ENCODE results near the gene TSKS.

Gene TSKS

DNA sequence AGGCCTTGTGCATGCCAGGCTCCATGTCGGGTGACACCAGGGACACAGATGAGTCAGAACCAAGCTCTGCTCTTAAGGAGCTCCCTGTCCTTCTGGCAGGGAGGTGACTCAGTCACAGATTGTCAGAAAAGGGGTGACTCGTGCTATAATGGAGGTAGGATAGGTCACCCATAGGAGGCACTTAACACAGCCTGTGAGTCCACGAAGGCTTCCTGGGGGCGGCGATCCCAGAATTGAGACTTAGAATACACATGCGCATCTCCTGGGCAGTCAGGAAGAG, 30.4 kb upstream of the TSKS start:
- no peak for DNase-seq

DNA sequence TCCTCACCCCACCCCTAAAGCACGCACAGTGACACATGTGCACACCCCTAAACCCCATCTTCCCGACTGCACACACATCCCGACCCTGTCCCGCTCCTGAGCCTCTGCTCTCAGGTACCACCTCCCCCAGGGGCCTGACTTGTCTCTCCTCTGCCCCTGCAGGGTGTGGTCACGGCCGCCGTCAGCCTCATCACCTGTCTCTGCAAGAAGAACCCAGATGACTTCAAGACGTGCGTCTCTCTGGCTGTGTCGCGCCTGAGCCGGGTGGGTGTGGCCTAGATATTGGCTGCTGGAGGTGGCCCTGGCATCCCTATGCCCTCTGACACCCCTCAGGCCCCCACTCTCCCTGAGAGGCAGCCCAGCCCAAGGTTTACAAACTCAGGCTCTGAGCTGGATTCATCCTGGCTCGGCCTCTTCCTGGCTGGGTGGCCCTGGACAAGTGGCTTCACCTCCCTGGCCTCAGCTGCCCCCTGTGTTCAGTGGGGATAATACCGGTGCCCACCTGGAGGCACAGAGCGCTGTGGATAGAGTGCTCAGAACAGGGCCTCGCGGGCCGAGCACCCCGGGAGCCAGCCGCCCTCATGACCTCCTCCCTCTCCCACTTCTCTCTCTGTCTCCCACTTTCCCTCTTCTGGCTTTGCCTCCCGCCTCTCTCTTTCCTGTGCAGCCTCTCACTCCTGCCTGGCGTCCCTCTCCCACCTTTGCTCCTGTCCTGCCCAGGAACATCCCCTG, 29.9 kb upstream of the TSKS start:
- DNase-seq, result no peak

DNA sequence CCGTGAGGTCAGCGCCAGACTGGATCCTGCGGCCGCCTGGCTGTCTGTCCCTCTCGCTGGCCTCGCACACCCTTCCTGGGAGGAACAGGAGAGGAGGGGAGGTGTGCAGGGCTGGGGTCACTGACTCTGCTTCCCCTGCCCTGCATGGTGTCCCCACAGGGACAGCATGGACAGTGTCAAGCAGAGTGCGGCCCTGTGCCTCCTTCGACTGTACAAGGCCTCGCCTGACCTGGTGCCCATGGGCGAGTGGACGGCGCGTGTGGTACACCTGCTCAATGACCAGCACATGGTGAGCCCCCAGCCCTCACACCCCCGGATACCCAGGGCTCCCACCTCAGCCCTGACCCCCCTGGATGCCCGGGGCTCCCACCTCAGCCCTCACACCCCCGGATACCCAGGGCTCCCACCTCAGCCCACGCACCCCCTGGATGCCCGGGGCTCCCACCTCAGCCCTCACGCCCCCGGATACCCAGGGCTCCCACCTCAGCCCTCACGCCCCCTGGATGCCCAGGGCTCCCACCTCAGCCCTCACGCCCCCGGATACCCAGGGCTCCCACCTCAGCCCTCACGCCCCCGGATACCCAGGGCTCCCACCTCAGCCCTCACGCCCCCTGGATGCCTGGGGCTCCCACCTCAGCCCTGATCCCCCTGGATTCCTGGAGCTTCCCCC, 28.8 kb upstream of the TSKS start:
- DNase-seq, result no peak

DNA sequence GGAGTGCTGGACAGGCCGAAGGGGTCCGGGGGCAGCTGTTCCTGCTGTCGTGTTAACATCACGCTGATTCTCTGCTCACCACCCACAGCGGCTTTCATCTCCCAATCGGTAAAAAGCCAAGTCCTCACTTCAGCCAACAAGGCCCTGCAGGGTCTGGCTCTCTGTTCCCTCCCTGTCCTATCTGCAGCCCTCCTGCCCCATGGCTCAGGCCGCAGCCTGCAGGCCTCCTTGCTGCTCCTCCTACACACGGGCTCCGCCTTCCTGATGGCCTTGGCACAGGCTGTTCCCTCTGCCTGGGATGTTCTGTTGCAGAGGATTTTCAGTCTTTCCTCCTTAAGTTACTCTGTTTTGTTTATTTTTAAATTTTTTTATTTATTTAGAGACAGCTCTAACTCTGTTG, 27.8 kb upstream of the TSKS start:
- DNase-seq, result peak; percentile 47

DNA sequence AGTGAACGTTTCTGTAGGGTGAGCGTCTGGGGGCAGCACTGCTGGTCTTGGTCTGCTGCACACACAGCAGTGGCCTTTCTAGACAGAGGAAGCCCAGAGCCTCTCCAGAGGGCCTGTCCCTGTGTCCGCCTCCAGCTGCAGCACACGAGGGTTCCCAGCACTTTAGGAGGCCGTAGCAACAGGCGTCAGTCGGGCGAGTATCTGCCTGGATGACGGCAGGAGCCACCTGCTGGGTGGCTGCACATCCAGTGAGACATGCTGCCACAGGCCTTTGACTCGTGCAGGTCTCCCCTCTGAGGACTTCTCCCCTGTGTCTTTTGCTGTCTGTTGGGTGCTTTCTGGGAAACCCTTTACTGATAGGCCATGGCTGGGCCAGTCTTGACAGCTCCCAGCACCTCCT, 25.8 kb upstream of the TSKS start:
- no peak for DNase-seq

DNA sequence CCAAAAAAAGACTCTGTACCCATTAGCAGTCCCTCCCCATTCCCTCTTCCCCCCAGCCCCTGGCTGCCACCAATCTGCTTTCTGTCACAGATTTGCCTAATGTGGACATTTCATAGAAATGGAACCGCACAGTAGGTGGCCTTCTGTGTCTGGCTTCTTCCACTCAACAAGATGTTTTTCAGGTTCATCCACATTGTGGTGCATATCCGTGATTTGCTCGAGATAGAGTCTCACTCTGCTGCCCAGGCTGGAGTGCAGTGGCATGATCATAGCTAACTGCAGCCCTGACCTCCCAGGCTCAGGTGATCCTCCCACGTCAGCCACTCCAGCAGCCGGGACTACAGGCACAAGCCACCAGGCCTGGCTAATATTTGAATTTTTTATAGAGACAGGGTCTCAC, 24.6 kb upstream of the TSKS start:
- no peak for DNase-seq

DNA sequence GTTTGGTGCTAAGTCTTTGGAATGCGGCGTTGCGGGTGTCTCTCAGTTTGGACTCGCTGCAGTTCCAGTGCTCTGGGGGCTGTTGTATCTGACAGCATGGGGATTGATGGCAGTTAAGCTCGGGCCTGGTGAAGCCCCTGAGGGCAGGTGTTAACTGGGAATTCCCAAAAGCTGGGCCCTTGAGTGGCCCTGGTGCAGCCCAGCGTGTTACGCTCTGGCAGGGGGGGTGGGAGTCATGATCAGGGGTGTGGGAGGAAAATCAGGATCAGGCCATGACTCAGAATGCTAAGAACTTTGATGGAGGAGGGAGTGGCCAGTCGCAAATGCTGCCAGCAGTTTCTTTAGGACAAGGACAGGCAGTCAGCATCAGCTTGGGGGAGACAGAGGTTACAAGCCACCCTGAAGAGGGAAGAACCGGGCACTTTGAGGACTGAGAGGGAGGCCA, 23.3 kb upstream of the TSKS start:
- DNase-seq, result no peak

DNA sequence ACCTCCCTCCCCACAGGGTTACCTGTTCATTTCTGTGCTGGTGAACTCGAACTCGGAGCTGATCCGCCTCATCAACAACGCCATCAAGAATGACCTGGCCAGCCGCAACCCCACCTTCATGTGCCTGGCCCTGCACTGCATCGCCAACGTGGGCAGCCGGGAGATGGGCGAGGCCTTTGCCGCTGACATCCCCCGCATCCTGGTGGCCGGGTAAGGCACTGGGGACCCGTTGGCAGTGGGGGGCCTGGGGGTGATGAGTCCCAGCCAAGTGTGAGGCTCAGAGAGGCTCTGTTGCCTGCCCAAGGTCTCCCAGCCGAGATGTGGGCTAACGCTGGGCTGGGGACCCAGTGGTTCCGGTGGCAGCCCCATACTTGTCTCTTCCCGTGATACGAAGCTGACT, 19.4 kb upstream of the TSKS start:
- no peak for DNase-seq

DNA sequence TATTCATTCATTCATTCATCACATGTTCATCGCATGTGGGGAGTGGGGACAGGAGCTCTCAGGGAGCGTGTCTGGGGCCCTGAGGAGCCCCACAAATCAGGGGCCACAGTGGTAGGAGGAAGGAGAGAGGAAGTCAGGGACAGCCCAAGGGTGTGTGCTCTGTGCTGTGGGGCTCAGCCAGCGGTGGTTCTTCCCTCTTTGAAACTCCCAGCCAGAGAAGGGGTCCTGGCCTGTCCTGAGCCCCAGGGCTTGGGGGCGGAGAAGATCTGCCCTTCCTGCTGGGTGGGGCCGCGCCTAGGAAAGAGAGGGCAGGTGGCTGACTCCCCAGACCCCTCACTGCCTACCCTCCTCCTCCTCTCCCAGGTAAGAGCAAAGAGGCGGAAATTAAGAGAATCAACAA, 18.3 kb upstream of the TSKS start:
- DNase-seq, result no peak

DNA sequence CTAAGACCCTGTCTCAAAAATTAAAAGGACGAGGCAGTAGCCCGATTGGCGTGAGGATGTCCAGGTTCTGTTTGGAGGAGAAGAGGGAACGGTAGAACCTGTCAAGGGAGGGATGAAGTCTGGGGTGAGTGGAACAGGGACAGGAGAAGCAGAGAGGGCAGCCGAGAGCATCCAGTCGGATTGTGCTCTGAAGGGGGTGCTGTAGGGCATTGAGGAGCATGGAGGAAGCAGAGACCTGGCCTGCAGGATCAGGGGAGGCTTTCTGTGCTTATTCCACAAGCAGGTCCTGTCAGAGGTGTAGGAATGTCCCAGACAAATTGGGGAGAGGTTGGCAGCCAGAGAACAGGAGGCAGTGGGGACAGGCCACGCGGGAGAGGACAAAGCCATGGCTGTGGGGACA, 17.8 kb upstream of the TSKS start:
- no peak for DNase-seq

DNA sequence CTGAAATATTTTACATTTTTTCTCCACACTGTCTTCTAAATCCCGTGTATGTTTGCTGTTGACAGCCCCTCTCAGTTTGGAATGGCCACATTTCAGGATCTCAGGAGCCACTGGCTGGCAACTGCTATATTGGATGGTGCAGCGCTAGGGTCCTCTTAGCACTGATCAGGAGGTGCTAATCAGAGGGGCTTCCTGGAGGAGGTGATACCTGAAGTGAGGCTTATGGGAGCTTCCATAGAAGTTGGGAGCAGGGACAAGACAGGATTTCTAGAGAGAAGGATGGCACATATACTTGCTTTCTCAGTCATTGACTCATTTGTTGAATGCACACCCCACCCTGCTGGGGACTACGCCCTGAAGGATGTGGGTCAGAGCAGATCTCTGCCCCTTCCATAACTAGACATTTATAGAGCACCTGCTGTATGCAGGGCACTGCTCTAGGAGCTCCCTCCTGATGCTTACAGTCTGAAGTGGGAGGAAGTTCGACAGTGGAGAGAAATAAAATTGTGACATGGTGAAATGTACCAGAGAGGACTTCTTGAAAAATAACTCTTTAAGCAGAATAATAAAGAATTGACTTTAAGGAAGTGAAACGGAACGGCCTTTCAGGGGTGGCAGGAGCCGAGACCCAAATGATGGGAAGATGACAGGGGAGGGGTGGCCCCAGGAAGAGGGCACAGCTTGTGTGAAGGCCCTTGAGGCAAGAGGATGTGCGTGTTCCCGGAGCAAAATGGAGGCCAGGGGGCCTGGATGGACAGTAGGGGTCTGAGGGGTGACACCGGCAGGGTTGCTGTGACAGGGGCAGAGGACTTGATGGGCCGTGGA, 16.8 kb upstream of the TSKS start:
- DNase-seq, result no peak

DNA sequence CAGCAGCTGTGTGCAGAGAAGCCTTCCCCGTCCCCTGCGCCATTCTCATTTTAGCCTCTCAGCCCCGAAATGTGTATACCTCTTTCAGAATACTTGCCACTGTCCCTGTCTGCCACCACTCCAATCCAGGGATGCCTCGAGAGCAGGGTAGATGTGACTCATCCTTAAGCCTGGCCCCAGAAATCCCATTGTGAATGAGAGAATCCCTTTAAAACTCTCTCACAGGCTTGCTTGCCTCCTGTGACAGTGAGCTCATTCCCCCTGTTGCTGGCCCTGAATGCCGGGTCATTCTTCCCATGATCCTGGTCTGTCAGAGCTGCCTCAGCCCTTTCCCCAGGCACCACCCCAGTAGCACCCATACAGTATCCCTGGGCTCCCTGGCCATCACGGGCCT, 13.3 kb upstream of the TSKS start:
- DNase-seq, result no peak

DNA sequence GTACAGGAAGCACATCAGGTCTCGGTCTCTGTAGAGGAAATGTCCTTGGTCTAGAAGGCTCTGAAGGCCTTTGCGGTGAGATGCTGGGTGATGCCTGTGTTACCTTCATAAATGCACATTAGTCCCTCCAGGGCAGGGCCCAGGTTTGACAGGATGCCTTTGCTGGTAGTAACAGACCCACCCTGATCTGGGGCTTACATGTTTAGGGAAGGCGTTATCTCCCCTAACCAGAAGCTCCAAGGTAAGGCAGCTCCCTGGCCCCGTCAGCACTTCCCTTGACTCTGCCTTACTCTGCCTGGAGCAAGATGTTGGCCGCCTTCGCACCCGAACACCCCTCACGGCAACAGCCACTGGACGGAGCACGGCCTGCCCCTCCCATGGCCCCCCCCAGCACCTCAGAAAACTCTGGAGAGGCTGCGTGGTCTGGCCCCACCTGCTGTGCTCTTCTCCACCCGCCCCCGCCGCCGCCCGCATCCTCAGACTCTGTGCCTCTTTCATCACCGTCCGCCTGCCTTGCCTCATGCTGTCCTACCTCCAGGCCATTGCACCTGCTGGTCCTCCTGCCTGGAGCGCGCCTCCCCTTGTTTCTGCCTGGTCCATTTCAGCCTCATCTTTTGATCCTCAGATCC, 12.8 kb upstream of the TSKS start:
- DNase-seq, result no peak

DNA sequence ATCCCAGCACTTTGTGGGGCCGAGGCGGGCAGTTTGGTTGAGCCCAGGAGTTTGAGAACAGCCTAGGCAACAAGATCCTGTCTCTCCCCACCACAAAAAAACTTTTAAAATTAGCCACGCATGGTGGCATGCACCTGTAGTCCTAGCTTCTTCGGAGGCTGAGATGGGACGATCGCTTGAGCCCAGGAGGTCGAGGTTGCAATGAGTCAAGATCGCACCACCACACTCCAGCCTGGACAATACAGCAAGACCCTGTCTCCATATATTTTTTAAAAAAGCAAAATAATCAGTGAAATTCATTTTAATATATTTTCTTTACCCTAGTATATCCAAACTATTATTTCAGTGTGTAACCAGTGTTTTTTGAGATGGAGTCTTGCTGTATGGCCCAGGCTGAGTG, 11.9 kb upstream of the TSKS start:
- DNase-seq, result no peak

DNA sequence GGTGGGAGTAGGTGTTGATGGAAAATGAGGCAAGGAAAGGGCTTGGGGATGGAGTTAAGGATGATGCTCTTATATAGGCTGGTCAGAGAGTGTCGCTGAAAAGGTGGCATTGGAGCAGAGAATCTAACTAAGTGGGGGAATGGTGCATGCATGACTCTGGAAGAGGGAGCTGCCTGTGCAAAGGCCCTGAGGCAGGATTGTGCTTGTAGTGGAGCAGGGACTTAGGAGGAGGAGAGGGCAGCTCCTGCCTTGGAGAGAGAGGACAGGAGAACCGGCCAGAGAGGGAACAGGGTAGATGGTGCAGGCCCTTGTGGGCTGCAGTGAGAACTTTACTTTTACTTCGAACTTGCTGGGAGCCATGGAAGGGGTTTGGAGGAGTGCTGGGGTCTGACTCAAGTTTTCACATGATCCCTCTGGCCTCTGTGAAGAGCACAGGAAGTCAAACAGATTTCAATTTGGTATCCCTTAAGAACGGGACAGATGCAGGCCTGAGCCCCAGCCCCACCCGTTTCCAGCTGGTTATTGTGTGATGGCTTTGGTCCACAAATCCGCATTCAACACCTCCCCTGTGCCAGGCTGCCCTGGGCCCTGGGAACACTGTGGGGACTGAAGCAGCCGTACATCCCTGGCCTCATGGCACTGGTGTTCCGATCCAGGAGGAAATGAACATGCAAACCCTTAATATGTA, 10.7 kb upstream of the TSKS start:
- DNase-seq, result no peak

DNA sequence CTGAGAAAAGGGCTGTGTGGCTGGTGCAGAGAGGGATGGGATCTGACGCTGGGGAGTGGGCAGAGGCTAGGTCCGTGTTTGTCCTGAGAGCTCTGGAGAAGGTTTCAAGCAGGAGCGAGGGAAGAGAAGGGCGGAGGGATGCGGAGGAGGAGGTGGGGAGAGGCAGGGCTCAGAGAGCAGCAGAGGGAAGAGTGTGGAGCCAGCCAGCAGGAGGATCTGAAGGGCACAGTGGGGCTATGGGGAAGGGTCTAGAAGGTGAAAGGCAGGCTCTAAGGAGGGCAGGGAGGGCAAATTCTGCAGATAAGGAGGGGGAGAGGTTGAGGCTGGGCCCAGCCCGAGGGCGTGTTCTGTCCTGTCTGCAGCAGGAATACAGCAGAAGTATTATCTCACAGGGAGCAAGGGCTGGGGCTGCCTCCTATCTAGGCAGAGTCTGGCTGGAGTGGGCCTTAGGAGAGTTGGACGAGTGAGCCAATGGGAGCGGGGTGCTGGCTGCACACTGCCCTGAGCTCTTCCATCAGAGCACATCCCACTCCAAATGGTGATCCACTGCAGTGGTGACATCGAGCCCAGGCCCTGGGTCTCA, 9.8 kb upstream of the TSKS start:
- no peak for DNase-seq

DNA sequence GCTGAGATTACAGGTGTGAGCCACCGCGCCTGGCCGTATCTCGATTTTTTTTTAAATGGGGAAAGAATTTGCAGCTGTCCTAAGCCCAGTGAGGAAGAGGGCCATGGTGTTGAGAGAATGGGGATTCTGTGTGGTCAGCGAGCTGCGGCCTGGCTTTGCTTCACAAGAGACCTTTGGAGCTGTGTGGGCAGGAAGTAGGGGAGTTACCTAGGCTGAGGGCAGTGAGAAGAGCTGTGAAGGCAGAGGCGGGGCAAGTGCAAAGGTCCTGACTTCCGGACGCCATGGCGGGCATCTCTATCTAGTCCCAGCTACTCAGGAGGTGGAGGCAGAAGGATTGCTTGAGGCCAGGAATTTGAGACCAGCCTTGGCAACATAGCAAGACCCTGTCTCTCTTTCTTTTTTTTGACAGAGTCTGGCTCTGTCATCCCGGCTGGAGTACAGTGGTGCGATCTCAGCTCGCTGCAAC, 8.6 kb upstream of the TSKS start:
- no peak for DNase-seq

DNA sequence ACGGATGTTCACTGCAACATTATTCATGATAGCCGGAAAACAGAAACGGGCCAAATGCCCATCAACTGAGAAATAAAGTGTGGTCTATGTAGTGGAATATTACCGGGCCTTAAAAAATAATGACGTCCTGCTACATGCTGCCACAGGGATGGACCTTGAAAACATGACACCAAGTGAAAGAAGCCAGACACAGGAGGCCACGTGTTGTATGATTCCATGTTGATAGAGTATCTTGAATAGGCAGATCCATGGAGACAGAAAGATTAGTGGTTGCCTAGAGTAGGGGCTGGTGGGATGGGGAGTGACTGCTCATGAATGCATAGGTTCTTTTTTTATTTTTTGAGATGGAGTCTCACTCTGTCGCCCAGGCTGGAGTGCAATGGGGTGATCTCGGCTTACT, 7.4 kb upstream of the TSKS start:
- DNase-seq, result no peak

DNA sequence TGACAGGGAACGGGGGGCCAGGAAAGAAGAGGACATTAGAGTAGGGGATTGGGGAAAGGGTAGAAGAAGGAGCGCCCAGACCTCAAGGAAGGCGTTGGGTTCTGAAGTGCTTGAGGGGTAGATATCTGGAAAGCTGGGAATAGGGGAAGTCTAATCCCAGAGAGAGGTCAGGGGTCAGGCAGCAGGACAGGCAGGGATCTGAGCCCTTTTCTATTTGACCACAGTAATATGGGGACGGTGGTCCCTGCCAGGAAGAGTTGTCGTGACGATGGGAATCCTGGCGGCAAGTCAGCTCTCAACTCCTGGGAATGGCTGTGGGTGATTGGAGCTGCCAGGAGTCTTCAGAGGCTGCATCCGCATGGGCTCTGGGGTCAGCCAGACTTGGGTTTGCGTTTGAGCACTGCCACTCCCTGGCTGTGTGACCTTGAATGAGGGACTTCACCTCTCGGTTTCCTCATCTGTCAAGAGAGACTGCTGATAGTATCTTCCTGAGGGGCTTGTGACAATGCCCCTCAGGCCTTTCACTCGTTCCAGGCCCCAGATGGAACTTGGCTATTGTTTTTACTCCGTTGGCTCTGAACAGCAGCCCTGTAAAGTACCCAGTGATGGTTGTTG, 5.0 kb upstream of the TSKS start:
- no peak for DNase-seq

DNA sequence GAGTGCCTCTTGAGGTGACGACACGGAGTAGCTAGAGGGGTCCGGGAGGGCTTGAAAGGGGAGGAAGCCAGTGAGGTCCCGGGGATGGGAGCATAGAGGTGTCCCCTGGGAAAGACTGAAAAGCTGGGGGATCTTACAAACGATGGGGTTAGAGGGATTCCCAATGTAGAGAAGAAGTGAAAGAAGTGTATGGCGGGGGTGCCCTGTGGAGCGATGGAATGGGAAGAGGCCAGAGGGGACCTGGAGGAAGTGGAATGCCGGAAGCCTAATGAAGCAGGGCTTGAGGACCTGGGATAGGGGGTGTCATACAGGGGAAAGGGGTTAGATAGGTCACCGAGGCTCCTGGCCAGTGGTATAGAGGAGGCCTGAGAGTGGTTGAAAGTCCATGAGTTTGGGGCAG, 4.3 kb upstream of the TSKS start:
- peak; percentile 58 for DNase-seq

DNA sequence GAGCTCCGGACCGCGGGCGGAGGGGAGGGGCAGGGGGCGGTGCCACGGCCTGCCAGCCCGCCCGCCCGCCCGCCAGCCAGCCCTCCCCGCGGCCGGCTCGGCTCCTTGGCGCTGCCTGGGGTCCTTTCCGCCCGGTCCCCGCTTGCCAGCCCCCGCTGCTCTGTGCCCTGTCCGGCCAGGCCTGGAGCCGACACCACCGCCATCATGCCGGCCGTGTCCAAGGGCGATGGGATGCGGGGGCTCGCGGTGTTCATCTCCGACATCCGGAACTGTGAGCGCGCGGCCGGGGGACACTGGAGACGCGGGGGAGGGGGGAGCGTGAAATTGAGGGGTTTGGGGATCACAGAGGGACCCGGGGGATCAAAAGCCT, 3.8 kb upstream of the TSKS start, which contains the start of gene AP2A1:
Gene AP2A1 (plus strand): TSS at position 72 of the 370 bp plus-strand sequence. CDS start 133 bp downstream, at position 205.
- no peak for DNase-seq
